Kidney epithelial cell (primary cell): ENCODE results near the gene TFF3. TPM values are rescaled to one million over a fixed set of nuclear protein-coding genes. Genes with fewer than 3 reads are reported as not detected.

ENCODE experiments used
- DNase-seq: peaks from one replicate; pipeline ENCODE4 v3.0.0-alpha.2; 2010; ENCODE audit warnings: low read depth
- H3K27me3 ChIP-seq: 2 replicates; pipeline ENCODE4 v1.6.0; 2011; ENCODE audit warnings: low read length; ENCODE audit not compliant: control insufficient read depth, insufficient read depth
- H3K36me3 ChIP-seq: 2 replicates; pipeline ENCODE4 v1.5.1; 2011; ENCODE audit warnings: low read length; ENCODE audit not compliant: control insufficient read depth, insufficient read depth
- H3K4me3 ChIP-seq: 2 replicates; pipeline ENCODE4 v1.5.1; 2011; ENCODE audit warnings: low read depth, mild to moderate bottlenecking, control low read depth, low read length
- total RNA-seq: library from RNA; depleted of rRNA; stranded (reverse); fragments of >200 nt; gene quantifications from 2 replicates; pipeline ENCODE4 v1.2.3, GENCODE V29; 2015
- TF ChIP-seq, protein P1 (sequence below): IDR thresholded peaks from 2 replicates; pipeline ENCODE4 v1.5.1; 2011; ENCODE audit warnings: mild to moderate bottlenecking, moderate library complexity, low read length, control low read depth, inconsistent platforms; ENCODE audit not compliant: insufficient read depth, poor library complexity, severe bottlenecking

TFF3 gene
- total RNA-seq, 1 donor from 2014 or later, result 0.17 TPM

DNA sequence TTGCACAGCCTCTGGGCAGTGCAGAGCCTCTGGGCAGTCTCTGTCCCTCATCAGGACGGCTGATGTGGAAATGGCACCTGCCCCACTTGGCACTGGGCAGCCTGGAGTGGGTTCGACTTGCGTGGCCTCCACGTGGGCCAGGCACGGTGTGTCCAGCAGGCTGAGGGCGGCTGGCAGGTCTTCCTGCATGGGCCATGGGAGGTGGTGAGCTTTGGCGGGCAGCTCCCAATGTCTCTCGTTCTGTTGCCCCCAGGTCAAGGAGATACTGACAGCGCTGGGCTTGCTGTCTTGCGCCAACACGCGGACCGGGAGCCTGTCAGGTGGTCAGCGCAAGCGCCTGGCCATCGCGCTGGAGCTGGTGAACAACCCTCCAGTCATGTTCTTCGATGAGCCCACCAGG, 33.2 kb downstream of the TFF3 start:
- H3K36me3 ChIP-seq, result no peaks in the 10 kb centered on the region
- H3K27me3 ChIP-seq, result peaks cover 2% of the 10 kb centered on the region
- no peak for DNase-seq
- TF ChIP-seq, protein P1, sequence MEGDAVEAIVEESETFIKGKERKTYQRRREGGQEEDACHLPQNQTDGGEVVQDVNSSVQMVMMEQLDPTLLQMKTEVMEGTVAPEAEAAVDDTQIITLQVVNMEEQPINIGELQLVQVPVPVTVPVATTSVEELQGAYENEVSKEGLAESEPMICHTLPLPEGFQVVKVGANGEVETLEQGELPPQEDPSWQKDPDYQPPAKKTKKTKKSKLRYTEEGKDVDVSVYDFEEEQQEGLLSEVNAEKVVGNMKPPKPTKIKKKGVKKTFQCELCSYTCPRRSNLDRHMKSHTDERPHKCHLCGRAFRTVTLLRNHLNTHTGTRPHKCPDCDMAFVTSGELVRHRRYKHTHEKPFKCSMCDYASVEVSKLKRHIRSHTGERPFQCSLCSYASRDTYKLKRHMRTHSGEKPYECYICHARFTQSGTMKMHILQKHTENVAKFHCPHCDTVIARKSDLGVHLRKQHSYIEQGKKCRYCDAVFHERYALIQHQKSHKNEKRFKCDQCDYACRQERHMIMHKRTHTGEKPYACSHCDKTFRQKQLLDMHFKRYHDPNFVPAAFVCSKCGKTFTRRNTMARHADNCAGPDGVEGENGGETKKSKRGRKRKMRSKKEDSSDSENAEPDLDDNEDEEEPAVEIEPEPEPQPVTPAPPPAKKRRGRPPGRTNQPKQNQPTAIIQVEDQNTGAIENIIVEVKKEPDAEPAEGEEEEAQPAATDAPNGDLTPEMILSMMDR, result no peak
- no peak overlapping the region for H3K4me3 ChIP-seq

DNA sequence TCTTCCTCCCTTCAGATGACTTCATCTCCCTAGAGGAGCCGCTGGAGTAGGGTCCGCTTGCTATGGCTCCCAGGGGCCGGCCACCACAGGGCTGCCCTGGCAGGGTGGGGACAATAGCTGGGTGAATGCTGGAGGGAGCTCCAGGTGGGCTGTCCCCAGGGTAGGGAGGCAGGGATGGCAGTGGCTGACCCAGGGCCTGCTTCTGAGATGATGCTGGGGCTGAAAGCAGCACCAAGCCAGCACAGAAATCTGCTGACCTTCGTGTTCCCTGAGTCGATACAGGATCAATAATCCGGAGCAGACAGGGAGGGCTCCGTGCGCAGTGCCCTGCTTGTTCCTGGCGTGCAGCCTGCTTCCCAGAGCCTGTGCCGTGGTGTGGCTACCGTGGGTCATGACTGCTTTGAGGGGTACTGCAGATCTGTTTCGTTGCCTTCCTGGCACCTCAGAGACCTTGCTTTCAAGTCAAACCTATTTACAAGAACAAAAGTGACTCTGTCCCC, 34.0 kb downstream of the TFF3 start:
- no peak for DNase-seq
- TF ChIP-seq, protein P1, result no peak

DNA sequence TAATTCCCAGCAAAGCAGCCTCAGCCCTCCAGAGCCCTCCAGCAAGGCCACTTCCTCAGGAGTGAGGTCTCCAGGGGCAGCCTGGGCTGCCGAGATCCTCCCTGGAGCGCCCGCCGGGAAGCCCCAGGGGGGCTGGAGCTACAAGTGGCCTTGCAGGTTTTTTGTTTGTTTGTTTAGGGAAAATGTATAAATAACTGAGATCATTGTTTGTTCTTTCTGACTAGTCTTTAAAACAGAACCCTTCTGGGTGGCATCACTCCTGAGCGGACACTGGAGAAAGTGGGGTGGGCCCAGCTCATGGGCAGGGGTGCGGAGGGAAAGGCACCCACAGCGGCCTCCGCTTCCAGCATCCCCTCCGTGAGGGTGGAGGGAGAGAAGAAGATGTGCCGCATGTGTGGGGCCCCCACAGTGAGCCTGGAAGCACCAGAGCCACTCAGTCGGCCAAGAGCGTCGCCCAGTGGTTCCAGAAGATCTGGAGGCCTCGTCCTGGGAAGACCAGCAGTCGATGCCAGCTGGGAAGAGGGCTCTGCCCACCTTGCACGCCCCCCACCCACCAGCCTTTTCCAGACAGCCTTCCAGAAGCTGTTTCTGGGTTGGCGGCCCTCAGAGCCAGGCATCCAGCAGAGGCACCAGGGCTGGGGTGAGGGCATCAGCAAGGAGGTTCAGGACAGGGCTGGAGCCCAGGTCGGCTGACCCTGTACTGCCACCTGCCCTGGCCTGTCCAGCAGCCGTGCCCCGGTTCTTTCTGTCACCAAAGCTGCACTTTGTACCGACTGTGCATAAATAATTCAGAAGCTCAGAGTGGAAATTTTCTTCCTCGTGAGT, 34.6 kb downstream of the TFF3 start:
- TF ChIP-seq, protein P1, result no peak
- no peak for DNase-seq
- no peak overlapping the region for H3K4me3 ChIP-seq
- H3K27me3 ChIP-seq, result peaks cover 2% of the 10 kb centered on the region
- no peaks in the 10 kb centered on the region for H3K36me3 ChIP-seq

More for the DNA sequence above, 34.0 kb downstream of the TFF3 start:
- Histone ChIP-seq H3K27me3 (peaks cover 2% of the 10 kb centered on the region), H3K4me3 (no peak overlapping the region), H3K36me3 (no peaks in the 10 kb centered on the region)

DNA sequence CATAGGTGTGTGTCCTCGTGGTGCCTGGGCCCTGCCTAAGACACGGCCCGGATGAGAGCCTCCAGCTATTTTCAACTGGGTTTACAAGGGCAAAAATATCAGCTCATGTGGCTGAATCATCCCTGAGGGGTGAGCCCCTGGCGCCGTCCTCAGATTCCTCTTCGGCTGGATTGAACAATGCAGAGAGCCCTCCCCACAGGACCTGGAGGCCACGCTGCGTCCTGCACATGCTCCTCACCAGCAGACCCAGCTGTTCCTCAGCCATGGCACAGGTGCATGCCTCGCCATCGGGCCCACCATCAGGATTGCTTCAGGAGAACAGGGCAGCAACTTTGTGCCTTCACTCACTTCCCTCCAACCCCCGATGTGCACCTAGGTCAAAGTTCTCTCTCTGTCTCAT, 35.3 kb downstream of the TFF3 start:
- Histone ChIP-seq H3K36me3 (no peaks in the 10 kb centered on the region), H3K4me3 (no peak overlapping the region), H3K27me3 (peaks cover 2% of the 10 kb centered on the region)
- DNase-seq, result no peak
- TF ChIP-seq, protein P1, result no peak

DNA sequence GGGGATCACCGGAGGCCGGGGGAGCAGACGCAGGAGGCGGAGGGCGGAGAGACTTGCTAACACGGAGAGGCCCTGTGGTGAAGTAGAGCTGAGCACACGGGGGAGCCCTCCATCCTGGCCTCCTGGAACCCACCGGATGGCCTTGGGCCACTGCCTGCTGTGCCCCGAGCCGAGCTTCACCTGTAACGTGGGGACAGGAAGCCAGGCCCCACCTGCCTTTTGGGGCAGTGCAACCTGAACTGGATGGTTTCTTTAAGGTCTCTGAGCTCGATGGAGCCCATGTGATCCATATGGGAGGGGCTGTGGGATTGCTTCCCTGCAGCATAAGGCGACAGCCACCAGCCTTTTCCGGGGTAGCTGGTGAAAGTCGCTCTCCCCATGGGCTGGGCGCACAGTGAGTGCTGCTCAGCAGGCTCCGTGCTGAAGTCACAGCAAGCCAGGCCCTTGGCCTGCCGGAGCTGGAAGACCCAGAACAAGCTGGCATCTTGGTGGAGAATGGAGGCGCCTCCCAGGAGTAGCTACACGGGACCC, 35.8 kb downstream of the TFF3 start:
- TF ChIP-seq, protein P1, result no peak
- no peaks in the 10 kb centered on the region for H3K36me3 ChIP-seq
- no peak for DNase-seq
- H3K27me3 ChIP-seq, result peaks cover 2% of the 10 kb centered on the region
- H3K4me3 ChIP-seq, result no peak overlapping the region
